Chondrocyte (in vitro differentiated cells): ENCODE results near the gene AKAP8L. TPM values are rescaled to one million over a fixed set of nuclear protein-coding genes. Genes with fewer than 3 reads are reported as not detected.

ENCODE experiments used
- DNase-seq: peaks from one replicate; pipeline ENCODE4 v3.0.0; 2021; ENCODE audit warnings: mixed read lengths, low spot score
- H3K27ac Mint-ChIP-seq: one replicate; pipeline ENCODE4 v1.8.0; 2021; ENCODE audit warnings: mild to moderate bottlenecking, moderate library complexity, mixed read lengths; ENCODE audit not compliant: unreplicated experiment
- H3K27me3 Mint-ChIP-seq: 2 replicates; pipeline ENCODE4 v1.8.0; 2021; ENCODE audit warnings: low read depth, mixed read lengths
- H3K36me3 Mint-ChIP-seq: 2 replicates; pipeline ENCODE4 v1.8.0; 2021; ENCODE audit warnings: low read depth, mixed read lengths
- H3K4me1 Mint-ChIP-seq: 2 replicates; pipeline ENCODE4 v1.8.0; 2021; ENCODE audit warnings: low read depth, mild to moderate bottlenecking, mixed read lengths
- H3K4me3 Mint-ChIP-seq: one replicate; pipeline ENCODE4 v1.8.0; 2021; ENCODE audit warnings: mild to moderate bottlenecking, moderate library complexity, mixed read lengths; ENCODE audit not compliant: unreplicated experiment
- H3K9me3 Mint-ChIP-seq: 2 replicates; pipeline ENCODE4 v1.8.0; 2021; ENCODE audit warnings: low read depth, mixed read lengths
- CTCF ChIP-seq: fragments of 200-600 bp; sonication (generic); IDR thresholded peaks from 2 replicates; pipeline ENCODE4 v1.5.0; 2021; ENCODE audit warnings: antibody characterized with exemption, mild to moderate bottlenecking, moderate library complexity
- total RNA-seq: library from RNA; stranded (reverse); gene quantifications from 3 replicates; pipeline ENCODE4 v1.2.1, GENCODE V29; 2021

The AKAP8L gene
- total RNA-seq, 1 donor from 2014 or later: 76.0 TPM

DNA sequence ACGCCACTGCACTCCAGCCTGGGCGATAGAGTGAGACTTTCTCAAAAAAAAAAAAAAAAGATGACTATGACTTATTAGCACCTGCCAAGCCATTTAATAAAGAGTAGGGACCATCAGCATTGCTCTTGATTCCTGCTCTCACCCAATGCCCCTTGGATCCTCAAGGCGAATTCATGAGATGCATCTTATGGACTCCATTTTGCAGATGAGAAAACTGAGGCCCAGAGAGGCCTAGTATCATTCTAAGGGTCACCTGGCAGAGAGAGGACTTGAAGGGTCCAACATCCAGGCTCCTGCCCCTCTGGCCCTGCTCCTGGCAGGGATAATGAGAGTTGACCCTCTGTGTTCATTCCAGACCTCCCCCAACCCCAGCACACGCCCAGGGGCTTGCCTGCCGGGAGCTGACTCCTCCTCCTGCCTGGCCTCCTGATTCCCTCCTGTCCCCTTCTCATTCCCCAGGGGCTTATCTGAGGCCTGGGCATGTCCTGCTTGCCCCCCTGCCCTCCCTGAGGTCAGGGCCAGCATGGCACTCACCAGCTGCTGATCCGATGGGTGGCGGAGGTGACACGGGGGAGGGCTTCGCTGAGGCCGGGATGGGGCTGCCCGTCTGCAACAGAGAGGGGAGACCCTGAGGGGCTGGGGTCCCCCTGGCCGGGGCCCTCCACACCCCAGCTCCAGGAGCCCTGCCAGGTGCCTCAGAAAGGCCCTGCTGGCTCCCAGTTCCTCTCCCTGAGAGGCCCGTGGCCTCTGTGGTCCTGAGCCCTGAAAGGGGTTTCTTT is 23.5 kb upstream of the AKAP8L start:
- TF ChIP-seq CTCF: no peak
- H3K4me1 Mint-ChIP-seq: no peaks in the 10 kb centered on the region
- H3K27me3 Mint-ChIP-seq: no peaks in the 10 kb centered on the region
- H3K27ac Mint-ChIP-seq: no peak overlapping the region
- H3K36me3 Mint-ChIP-seq: no peaks in the 10 kb centered on the region
- DNase-seq: peak; percentile 87
- H3K4me3 Mint-ChIP-seq: no peak overlapping the region
- H3K9me3 Mint-ChIP-seq: no peaks in the 10 kb centered on the region

- Mint-ChIP-seq H3K27me3 (no peaks in the 10 kb centered on the region), H3K9me3 (no peaks in the 10 kb centered on the region), H3K4me3 (no peak overlapping the region), H3K4me1 (no peaks in the 10 kb centered on the region), H3K27ac (no peak overlapping the region), H3K36me3 (peaks cover 1% of the 10 kb centered on the region)
- TF ChIP-seq CTCF: no peak
- DNase-seq: no peak
Observed at GRCh38 chr19:15441317-15441716, 22.5 kb upstream of the AKAP8L start.

DNA sequence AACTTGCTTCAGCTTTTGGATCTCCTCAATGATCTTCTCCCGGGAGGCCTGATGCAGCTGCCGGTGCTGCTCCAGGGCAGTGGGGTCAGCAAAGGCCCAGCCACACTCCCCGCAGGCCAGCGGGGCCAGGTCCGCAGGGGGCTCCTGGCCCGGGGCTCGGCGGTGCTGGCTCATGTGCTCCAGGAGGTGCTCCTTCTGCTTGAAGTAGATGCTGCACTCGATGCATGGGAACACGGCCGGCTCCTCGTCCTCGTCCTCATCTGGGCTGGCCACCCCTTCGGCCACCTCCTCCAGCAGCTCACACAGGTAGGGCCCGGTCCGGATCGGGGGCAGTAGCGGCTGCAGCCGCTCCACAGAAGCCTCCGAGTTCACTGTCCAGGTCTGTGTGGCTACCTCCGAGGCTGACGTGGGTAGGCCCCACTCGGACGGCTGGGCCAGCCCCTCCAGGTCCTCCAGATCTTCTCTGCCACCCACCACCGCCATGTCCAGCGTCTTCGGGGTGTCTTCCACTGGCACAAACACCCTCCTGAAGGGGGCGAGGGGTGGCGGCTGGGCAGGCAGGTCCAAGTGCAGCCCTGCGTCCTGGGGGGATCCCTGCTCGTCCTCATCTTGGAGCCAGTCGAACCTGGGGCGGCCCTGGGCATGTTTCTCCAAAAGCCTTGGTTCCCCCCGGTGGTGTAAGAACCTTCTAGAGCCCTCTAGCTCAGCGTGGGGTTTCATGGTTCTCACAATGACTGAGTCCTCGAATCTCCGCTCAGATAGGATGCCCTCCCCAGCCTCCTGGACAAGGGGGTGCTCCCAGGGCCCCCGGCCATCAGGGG is 21.2 kb upstream of the AKAP8L start:
- Mint-ChIP-seq H3K36me3 (peaks cover 2% of the 10 kb centered on the region), H3K4me3 (no peak overlapping the region), H3K4me1 (no peaks in the 10 kb centered on the region), H3K27ac (no peak overlapping the region), H3K9me3 (no peaks in the 10 kb centered on the region), H3K27me3 (no peaks in the 10 kb centered on the region)
- TF ChIP-seq CTCF: no peak
- DNase-seq: no peak

- Mint-ChIP-seq H3K27me3 (no peaks in the 10 kb centered on the region), H3K36me3 (peaks cover 2% of the 10 kb centered on the region), H3K4me1 (no peaks in the 10 kb centered on the region), H3K4me3 (no peak overlapping the region), H3K9me3 (no peaks in the 10 kb centered on the region), H3K27ac (no peak overlapping the region)
- DNase-seq: no peak
- TF ChIP-seq CTCF: no peak
Observed at GRCh38 chr19:15439078-15439799, 20.5 kb upstream of the AKAP8L start.

DNA sequence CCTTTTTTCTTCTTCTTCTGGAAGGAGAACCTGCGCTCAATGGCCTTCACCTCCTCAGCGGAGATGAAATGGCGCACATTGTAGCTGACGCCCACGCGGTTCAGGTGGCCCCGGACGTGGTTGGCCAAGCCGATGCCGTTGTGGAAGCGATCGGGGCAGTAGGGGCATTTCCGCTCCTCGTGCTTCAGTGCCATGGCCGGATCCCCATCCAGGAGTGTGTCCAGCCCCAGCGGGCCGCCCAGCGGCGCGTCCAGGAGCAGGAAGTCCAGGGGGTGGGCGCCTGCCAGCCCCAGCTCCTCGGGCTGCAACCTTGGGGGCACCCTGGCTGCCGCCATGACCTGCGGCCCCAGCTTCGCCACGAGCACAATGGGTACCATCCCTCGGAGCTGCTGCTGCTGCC is 19.8 kb upstream of the AKAP8L start:
- Mint-ChIP-seq H3K36me3 (peaks cover 2% of the 10 kb centered on the region), H3K27me3 (no peaks in the 10 kb centered on the region), H3K4me1 (peaks cover 2% of the 10 kb centered on the region), H3K27ac (no peak overlapping the region), H3K9me3 (no peaks in the 10 kb centered on the region), H3K4me3 (no peak overlapping the region)
- no peak for DNase-seq
- TF ChIP-seq CTCF: no peak
